Measurements from ENCODE around the gene DCTD. TPM values are rescaled to one million over a fixed set of nuclear protein-coding genes. Genes with fewer than 3 reads are reported as not detected.

The DCTD gene
- total and polyA plus RNA-seq, 2 experiments from 2014 or later, result 39.3 to 40.3 TPM

DNA sequence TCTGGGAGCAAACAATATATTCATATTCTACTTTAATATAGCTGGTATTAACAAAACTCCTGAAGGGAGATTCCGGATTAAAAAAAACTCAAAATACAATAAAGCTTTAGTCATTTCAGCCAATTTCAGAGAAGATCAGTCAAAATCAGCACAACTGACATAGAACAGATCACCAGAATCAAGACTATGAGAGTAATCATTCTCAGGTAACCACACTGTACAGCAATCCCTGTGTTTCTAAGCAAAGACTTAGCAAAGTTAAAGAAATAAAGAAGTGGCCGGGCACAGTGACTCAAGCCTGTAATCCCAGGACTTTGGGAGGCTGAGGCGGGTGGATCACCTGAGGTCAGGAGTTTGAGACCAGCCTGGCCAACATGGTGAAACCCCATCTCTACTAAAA lies 9.1 kb downstream of the DCTD start (continued):
- TF ChIP-seq, protein P1, sequence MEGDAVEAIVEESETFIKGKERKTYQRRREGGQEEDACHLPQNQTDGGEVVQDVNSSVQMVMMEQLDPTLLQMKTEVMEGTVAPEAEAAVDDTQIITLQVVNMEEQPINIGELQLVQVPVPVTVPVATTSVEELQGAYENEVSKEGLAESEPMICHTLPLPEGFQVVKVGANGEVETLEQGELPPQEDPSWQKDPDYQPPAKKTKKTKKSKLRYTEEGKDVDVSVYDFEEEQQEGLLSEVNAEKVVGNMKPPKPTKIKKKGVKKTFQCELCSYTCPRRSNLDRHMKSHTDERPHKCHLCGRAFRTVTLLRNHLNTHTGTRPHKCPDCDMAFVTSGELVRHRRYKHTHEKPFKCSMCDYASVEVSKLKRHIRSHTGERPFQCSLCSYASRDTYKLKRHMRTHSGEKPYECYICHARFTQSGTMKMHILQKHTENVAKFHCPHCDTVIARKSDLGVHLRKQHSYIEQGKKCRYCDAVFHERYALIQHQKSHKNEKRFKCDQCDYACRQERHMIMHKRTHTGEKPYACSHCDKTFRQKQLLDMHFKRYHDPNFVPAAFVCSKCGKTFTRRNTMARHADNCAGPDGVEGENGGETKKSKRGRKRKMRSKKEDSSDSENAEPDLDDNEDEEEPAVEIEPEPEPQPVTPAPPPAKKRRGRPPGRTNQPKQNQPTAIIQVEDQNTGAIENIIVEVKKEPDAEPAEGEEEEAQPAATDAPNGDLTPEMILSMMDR (conservative IDR thresholded peaks at IDR 0.05; ENCODE audit: low read depth in 2 of 2), result no peak
- TF ChIP-seq NANOG (IDR thresholded peaks at IDR 0.05; ENCODE audit: borderline replicate concordance) (no peak), ZNF114 (CRISPR knock-in tag; IDR thresholded peaks at IDR 0.05) (no peak)
- TF ChIP-seq, protein P2, sequence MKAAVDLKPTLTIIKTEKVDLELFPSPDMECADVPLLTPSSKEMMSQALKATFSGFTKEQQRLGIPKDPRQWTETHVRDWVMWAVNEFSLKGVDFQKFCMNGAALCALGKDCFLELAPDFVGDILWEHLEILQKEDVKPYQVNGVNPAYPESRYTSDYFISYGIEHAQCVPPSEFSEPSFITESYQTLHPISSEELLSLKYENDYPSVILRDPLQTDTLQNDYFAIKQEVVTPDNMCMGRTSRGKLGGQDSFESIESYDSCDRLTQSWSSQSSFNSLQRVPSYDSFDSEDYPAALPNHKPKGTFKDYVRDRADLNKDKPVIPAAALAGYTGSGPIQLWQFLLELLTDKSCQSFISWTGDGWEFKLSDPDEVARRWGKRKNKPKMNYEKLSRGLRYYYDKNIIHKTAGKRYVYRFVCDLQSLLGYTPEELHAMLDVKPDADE (IDR thresholded peaks at IDR 0.05), result no peak
- TF ChIP-seq, protein P3, sequence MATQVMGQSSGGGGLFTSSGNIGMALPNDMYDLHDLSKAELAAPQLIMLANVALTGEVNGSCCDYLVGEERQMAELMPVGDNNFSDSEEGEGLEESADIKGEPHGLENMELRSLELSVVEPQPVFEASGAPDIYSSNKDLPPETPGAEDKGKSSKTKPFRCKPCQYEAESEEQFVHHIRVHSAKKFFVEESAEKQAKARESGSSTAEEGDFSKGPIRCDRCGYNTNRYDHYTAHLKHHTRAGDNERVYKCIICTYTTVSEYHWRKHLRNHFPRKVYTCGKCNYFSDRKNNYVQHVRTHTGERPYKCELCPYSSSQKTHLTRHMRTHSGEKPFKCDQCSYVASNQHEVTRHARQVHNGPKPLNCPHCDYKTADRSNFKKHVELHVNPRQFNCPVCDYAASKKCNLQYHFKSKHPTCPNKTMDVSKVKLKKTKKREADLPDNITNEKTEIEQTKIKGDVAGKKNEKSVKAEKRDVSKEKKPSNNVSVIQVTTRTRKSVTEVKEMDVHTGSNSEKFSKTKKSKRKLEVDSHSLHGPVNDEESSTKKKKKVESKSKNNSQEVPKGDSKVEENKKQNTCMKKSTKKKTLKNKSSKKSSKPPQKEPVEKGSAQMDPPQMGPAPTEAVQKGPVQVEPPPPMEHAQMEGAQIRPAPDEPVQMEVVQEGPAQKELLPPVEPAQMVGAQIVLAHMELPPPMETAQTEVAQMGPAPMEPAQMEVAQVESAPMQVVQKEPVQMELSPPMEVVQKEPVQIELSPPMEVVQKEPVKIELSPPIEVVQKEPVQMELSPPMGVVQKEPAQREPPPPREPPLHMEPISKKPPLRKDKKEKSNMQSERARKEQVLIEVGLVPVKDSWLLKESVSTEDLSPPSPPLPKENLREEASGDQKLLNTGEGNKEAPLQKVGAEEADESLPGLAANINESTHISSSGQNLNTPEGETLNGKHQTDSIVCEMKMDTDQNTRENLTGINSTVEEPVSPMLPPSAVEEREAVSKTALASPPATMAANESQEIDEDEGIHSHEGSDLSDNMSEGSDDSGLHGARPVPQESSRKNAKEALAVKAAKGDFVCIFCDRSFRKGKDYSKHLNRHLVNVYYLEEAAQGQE (IDR thresholded peaks at IDR 0.05; ENCODE audit: unreplicated experiment), result no peak

DNA sequence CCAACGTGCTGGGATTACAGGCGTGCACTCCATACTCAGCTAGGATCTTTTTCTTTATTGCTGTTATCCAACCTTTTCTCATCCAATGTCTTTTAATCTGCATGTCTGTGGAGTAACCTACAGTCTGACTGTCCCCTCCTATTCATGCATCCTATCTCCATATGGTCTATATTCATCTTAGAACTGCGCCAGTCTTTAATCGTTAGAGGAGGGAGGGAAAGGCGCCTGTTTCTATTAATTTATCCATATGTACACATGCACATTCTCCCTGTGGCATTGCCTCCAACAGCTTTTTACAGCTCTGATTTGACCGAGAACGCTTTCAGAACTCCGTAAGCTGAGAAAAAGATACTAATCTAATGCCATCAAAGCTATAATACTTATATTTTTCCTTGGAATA lies 9.8 kb downstream of the DCTD start:
- Mint-ChIP-seq H3K36me3 (ENCODE audit: low read depth) (peaks cover 29% of the 10 kb centered on the region), H3K27ac (no peak overlapping the region), H3K4me3 (no peak overlapping the region), H3K27me3 (ENCODE audit: insufficient read depth, low read depth, poor library complexity) (peaks cover 9% of the 10 kb centered on the region), H3K4me1 (peaks cover 6% of the 10 kb centered on the region; the same call in 2 of the 3 replicates), H3K9me3 (no peaks in the 10 kb centered on the region)
- no peaks in the 10 kb centered on the region for H3K9me2 ChIP-seq (ENCODE audit: insufficient read depth)
- peaks cover 2% of the 10 kb centered on the region; the same call in 1 of the 2 replicates for H4K20me1 ChIP-seq (replicated peaks; ENCODE audit: insufficient read depth)
- H3K27me3 ChIP-seq (ENCODE audit: insufficient read depth), result no peaks in the 10 kb centered on the region
- no peaks in the 10 kb centered on the region; the same call in 1 of the 2 replicates for H3K79me2 ChIP-seq (replicated peaks; ENCODE audit: insufficient read depth)
- ATAC-seq (no peak), DNase-seq (ENCODE audit: low spot score) (no peak)
- H3K4me2 ChIP-seq, result no peak overlapping the region
- H2AFZ ChIP-seq, result no peak overlapping the region
- no peak overlapping the region for H3K27ac ChIP-seq (ENCODE audit: low read depth)
- 0 out of 2 replicates have a peak, but pooled peaks cover 8% of the 10 kb centered on the region for H3K36me3 ChIP-seq (ENCODE audit: insufficient read depth)
- no peak overlapping the region for H3K4me3 ChIP-seq
- H3F3A ChIP-seq (replicated peaks; ENCODE audit: low read depth), result no peaks in the 10 kb centered on the region
- H3K4me1 ChIP-seq (ENCODE audit: insufficient read depth), result no peaks in the 10 kb centered on the region
- TF ChIP-seq, protein P2 (IDR thresholded peaks at IDR 0.05), result no peak
